ENCODE results near the gene DUSP22.

DUSP22 gene

GRCh38 chr6:326896-327537 lies 34.7 kb downstream of the DUSP22 start:
- DNase-seq = no peak

- no peak for DNase-seq
Measured at GRCh38 chr6:327538-328116, 35.3 kb downstream of the DUSP22 start.

- no peak for DNase-seq
Measured at GRCh38 chr6:328136-328670, 35.9 kb downstream of the DUSP22 start.

DNA sequence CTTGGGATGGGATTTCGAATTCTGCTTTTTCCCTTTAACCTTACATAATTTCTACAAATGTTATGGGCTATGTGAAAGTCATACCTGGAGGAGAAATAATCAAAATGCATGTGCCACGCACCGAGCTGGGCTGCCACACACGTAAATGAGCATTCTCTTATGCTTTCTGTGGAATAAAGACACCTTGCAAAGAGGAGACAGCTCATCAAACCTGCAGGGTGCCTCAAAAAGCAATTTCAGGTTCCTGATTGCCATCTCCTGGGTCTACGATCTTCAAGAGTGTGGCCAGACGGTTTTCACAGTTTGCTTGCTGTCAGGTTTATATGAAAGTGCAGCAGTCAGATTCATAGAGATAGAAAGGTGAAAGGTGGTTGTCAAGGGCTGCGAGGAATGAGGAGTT lies 36.6 kb downstream of the DUSP22 start:
- no peak for DNase-seq

DNA sequence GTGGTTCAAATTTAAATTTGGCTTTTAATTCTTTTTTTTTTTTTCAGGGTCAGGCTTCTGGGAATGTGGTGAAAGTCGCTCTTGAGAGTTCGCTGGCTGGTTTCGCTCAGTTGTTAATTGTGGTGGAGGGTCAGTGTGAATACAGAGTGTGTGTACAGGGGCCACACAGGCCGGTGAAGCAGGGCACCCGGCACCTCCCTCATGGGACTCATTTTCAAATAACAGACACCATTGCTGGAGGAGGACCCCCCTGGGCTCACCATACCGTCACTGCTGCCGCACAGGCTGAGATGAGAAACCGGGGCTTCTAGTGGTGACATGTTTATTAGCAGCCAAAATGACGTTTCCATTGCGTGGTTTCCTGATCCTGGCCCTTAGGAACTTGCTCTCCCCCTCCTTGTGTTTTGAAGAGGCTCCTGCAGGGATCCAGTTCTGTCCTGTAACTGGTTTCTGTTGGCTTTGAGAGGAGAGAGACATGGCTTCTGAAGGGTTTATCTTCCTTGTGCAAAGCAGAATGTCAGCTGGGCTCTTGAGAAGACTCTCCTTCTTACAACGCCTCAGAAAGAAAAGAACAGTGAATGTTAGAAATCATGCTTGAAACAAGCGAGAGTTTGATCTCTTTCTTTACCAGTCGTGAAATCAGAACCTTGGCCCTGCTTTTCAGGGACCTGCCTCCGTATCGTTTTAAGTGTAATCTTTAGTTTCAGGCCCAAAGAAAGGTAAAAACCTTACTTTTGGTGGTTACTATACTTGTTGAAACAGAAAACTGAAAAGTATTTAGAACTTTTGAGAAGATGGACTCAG lies 37.8 kb downstream of the DUSP22 start:
- no peak for DNase-seq

DNA sequence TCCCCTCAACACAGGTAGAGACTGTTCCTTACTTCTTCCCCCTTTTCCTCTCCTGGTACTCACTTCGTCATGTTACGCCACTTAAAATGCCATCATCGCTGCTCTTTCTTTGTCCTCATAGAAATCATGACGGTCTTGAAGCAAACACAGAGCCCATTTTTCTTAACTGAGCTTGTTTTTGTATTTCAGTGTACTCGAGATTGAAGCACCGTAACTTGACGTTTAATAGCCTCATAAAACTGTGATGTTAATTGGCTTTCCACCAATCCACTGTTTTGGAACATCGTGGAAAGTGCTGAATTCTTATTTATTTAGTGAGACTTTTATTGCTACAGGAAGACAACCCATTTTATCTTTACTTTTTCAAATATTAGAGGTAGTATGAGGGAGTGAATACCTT lies 38.7 kb downstream of the DUSP22 start:
- no peak for DNase-seq

DNA sequence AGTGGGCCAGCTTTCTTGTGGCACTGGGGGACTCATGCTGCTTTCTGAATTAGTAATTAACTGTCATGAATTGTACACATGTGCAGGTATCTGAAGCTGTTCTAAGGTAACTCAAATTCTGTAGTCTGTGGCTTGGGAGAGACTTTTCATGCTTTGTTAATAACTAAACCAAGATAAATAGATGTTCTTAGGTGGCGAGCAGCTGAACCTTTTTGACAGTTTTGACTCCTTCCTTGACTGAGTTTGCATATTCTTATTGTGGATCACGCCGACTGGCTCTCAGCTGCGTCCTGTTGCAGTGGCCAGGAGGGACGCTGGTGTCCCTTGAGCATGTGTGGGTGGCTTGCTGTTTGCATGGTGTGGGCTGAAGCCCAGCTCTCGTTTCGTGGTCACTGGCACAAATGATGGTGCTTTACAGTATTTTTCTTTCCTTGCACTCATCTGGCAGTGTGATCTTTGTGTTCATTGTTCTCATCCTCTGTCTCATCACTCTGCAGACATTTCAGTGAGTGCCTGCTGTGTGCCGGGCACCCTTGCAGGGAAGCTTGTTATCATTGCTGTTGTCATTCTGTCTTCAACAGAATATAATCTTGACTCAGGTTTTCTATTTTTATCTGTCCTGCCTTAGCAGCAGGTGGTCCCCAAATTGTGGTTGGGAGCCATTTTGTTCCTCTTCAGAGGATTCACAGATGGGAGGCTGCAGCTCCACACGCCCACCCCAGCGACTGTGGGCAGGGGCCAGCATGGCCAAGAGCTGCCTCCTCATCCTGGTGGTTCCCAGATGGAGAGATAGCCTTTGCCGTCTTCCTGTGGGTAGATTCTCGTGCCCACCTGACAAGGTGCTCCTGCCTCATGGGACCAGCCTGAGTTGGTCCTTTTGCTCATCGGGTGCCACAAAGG lies 39.6 kb downstream of the DUSP22 start:
- no peak for DNase-seq

DNA sequence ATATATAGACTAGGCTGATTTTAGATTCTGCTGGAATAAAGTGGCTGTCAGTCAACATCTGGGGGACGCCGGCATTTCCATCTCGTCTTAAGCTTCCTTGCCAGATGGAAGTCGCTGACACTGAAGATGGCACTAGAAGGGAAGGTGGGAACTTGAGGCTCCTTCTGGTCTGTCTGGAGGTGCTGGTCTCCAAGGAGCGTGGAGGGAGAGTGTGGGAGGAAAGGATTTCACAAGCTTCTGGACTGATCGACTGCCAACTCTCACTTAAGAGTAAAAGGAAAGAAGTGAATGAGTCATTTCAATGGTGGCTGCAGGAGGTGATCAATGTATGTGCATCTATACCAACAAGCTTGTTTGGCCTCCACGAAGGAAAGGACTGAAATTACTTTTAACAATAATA lies 40.4 kb downstream of the DUSP22 start:
- DNase-seq = no peak

DNA sequence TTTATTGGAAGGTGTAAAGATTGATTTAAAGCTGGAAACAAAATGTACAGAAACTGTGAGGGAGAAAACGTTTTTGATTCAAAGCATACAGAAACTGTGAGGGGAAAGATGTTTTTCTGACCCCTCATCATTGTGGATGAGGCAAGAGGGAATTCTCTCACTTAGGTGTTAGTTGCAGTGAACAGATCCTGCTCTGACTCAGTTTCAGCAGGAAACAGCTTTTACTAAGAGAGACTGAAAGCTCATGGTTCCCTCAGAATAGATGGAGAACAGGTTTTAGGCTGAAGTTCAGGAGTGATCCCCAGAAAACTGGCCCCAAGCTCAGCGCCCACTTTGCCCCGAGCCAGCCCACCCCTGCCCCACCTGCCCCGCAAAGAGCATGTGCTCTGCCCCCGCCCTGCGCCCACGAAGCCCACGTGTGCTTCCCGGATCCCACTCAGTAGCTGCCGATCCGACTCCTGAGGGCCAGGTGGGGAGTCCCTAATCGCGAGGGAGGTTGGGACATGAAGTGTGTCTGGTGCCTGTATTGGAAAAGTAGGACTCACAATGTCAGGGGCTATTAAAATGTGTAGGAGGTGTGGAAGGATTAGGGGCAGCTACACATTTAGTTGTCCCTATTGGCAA lies 41.2 kb downstream of the DUSP22 start:
- DNase-seq = no peak

DNA sequence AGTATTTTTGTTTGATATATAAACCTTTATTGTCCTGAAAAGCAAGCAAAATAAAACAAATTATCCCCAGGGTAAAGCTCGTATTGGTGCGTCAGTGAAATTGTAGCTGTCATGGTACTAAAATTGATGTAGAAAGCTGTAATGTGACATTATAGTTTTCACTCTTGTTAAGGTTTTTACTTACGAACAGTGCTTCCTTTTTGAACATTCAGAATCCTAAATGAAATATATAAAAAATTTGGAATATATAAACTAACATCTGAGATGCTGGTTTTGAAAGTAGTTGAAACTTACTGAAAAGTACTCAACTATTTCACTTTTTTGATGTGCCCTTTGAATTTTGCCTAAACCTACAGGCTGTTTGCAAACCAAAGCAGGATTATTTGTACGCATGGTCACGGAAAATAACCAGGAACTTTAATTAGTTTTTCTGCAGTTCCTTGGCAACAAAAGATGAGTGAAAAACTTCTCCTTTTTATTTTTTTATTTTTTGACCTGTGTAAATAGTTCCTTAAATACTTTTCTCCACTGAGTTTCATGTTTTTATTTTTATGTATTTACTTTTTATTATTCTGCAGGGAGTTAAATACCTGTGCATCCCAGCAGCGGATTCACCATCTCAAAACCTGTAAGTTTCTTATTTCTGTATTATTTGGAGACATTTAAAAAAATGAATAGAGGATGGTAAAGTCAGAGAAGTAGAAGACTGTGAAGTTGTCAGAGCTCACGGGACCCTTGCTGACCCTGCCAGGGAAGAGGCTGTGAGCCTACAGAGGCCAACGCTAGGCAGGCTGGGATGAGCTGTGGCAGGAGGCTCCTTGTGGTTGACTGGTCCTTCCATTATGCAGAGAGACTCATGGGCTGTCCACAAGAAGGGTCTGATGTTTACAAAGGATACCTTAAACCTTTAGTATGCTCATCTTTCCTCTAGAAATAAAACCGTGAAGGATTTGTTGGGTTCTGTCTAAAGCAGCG lies 42.5 kb downstream of the DUSP22 start:
- no peak for DNase-seq

DNA sequence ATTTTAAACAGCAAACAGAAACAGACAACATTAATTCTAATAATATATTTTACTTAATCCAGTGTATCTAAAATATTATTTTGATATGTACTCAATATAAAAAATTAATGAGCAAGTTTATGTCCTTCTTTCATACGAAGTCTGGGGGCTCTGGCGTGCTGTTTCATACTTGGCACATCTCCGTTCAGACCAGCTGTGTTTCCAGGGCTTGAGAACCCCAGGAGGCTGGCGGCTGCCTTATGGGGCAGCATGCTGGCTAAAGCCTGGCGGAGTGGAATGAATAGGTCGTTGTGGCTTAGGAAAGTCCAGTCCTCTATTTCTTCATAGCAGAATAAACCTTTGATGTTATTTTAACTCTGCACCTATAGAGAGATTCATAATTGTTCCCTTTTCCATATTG lies 43.3 kb downstream of the DUSP22 start:
- DNase-seq = no peak

- no peak for DNase-seq
Measured at GRCh38 chr6:336159-337114, 44.1 kb downstream of the DUSP22 start.

GRCh38 chr6:337805-338368 lies 45.6 kb downstream of the DUSP22 start:
- no peak for DNase-seq

DNA sequence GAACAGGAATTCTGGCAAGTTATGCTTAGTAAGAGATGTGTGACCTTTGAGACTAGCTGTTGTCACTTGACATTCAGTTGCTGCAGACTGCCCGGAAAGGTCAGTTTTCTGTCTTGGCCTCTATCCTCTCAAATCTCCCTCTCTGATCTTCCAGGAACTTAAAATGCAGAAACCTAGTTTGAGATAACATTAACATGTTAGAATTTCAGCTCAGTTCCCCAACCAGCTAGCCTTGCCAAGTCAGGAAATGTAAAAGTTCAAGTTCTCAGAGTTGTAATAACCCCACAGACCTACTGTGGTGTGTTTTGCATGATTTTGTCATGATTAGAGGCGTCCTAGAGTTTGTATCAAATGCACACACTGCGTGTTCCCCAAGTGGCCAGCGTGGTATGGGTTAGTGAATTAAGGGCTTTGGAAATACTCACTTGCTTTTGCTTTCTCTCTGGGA lies 46.6 kb downstream of the DUSP22 start:
- no peak for DNase-seq

DNA sequence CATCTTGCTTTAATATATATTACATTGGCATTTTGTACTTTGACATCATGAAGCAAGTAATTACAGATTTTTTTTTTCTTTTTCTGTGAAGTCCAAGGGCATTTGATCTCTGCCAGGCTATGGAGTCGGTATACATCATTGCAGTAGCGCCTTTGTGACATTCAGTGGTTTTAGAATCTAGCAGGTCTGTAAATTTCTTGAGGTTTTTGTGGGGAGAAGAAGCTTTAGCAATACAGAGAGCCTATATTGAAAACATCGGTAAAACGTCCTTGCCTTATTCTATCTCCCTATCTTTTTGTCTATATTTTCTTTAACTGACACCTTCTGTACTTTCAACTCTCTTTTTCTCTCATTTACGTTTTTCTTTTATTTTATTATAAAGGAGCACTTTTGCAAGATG lies 47.2 kb downstream of the DUSP22 start:
- no peak for DNase-seq

GRCh38 chr6:340186-340955 lies 48.1 kb downstream of the DUSP22 start:
- no peak for DNase-seq

DNA sequence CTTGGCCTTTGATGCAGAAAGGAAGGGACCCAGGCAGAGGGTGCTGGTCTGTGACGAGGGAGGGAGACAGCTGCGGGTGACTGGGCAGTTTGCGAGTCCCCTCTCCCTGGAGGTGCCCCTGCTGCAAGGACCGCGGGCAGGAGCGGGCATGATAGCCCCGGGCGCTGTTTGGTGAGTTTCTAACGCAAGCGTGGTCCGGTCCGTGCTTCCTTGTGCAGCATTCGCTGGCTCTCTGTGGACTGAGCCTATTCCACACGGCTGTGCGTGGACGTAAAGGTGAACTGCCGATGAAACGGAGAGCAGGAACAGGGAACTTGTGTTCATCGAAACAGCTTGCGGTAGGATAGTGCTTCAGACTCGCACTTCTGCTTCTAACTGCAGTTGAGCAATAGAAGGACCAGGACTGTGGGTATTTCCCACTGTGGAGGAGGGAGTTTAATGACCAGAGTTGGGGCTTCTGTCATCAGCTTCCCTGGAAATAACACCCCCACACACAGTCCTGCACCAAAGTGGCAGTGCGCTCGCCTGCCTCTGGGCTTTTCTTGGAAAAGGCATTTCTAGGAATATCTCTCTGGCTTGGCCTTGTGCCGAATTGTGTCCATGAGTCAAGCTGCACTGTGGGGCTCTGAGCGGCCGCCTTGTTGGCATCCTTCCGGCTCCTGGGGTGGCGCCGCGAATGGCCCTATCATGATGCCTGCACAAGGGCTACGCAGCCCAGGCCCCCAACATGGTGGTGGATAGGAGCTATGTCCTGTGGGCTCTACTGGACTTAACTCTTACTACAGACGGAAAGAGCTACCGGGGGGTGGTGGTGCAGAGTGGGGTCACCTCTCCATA lies 48.9 kb downstream of the DUSP22 start:
- DNase-seq = no peak

Data from stimulated activated naive CD4-positive, alpha-beta T cell treated with Interleukin-2 at 50 U/mL for 16 hours (primary cell).